Endothelial cell of umbilical vein (primary cell): ENCODE measurements around the gene RASL10A. TPM values are rescaled to one million over a fixed set of nuclear protein-coding genes. Genes with fewer than 3 reads are reported as not detected.

ENCODE experiments used
- BruUV-seq: library from RNA; stranded (reverse); fragments of 400-500 nt; replicated peaks from 2 replicates; lab custom pipeline; 2021; lab: Mats Ljungman, UMichigan
- CTCF ChIA-PET: fragments of 300-600, 350-600 bp; sonication (Branson Sonifier 250); formaldehyde crosslinking; loops from one replicate; lab custom pipeline; 2021; ENCODE audit warnings: antibody characterized with exemption, inconsistent platforms; lab: Charles Lee
- POLR2A ChIA-PET: fragments of 300-600, 350-600 bp; sonication (Branson Sonifier 250); formaldehyde crosslinking; loops from one replicate; lab custom pipeline; 2021; ENCODE audit warnings: antibody characterized with exemption, inconsistent platforms; lab: Charles Lee
- DNase-seq: peaks from one replicate; pipeline ENCODE4 v3.0.0-alpha.2; 2011; ENCODE audit warnings: low read depth, low spot score
- FAIRE-seq: peaks from 2 replicates; lab custom pipeline; 2011; peaks lifted over from hg19 to GRCh38; lab: Jason Lieb, UNC
- H2AFZ ChIP-seq: 2 replicates; pipeline ENCODE4 v1.6.0; 2012; ENCODE audit warnings: low read depth, low read length, control low read depth, inconsistent platforms
- H3K27ac ChIP-seq: 2 replicates; pipeline ENCODE4 v1.5.1; 2011; ENCODE audit warnings: low read depth, mild to moderate bottlenecking, control low read depth, low read length, moderate library complexity; ENCODE audit not compliant: insufficient read depth
- H3K27me3 ChIP-seq, 2 experiments: 2 replicates each; pipeline versions ENCODE4 v1.6.0 to v1.6.1; 2011; ENCODE audit warnings: low read length in 2 of 2, mixed read lengths in 1 of 2; ENCODE audit not compliant: control insufficient read depth in 2 of 2, insufficient read depth in 2 of 2
- H3K36me3 ChIP-seq, 2 experiments: 2 replicates in 1 of 2; 3 replicates in 1 of 2; pipeline ENCODE4 v1.5.1; 2011; ENCODE audit warnings: low read length in 2 of 2, mild to moderate bottlenecking in 1 of 2, moderate library complexity in 1 of 2; ENCODE audit not compliant: control insufficient read depth in 2 of 2, insufficient read depth in 2 of 2; ENCODE audit errors: extremely low read depth in 1 of 2
- H3K4me1 ChIP-seq: 3 replicates; pipeline ENCODE4 v1.5.1; 2011; ENCODE audit warnings: mild to moderate bottlenecking, low read length; ENCODE audit not compliant: control insufficient read depth, insufficient read depth; ENCODE audit errors: extremely low read depth
- H3K4me2 ChIP-seq: 2 replicates; pipeline ENCODE4 v1.6.1; 2011; ENCODE audit warnings: low read length, control low read depth, mixed read lengths; ENCODE audit not compliant: insufficient read depth
- H3K4me3 ChIP-seq, 3 experiments: fragments of 200-600 bp in 1 of 3; sonication (generic), shearing (Covaris generic) in 1 of 3; replicated peaks in 1 of 3; 2 replicates each; pipeline ENCODE4 v1.5.1; 2011 to 2016; ENCODE audit warnings: control low read depth in 3 of 3, low read length in 3 of 3, mild to moderate bottlenecking in 2 of 3, inconsistent platforms in 1 of 3, low read depth in 1 of 3, moderate library complexity in 1 of 3; ENCODE audit not compliant: insufficient read depth in 1 of 3
- H3K79me2 ChIP-seq: 2 replicates; pipeline ENCODE4 v1.6.0; 2012; ENCODE audit warnings: low read length, inconsistent platforms; ENCODE audit not compliant: control insufficient read depth, insufficient read depth
- H3K9ac ChIP-seq: replicated peaks from 2 replicates; pipeline ENCODE3; 2011; ENCODE audit warnings: low read length, control low read depth; ENCODE audit not compliant: insufficient read depth; ENCODE audit errors: extremely low read depth
- H3K9me1 ChIP-seq: replicated peaks from 3 replicates; pipeline ENCODE4 v1.6.0; 2011; ENCODE audit warnings: mild to moderate bottlenecking, low read length; ENCODE audit not compliant: control insufficient read depth, insufficient read depth; ENCODE audit errors: extremely low read depth
- H3K9me3 ChIP-seq: replicated peaks from 2 replicates; pipeline ENCODE4 v1.5.1; 2012; ENCODE audit warnings: low read length, inconsistent platforms; ENCODE audit not compliant: control insufficient read depth, insufficient read depth
- H4K20me1 ChIP-seq: replicated peaks from 2 replicates; pipeline ENCODE3; 2011; ENCODE audit warnings: mild to moderate bottlenecking, low read length; ENCODE audit not compliant: control insufficient read depth, insufficient read depth; ENCODE audit errors: extremely low read depth
- CTCF ChIP-seq, 2 donors: IDR thresholded peaks; 1 replicate in 1 of 2; 2 replicates in 1 of 2; pipeline ENCODE4 v1.5.1; 2011; ENCODE audit warnings: low read length in 2 of 2, mild to moderate bottlenecking in 2 of 2, moderate library complexity in 2 of 2, control low read depth in 1 of 2, inconsistent platforms in 1 of 2, low read depth in 1 of 2; ENCODE audit not compliant: insufficient read depth in 1 of 2; ENCODE audit errors: extremely low read depth in 1 of 2
- EZH2 ChIP-seq: IDR thresholded peaks from 2 replicates; pipeline ENCODE4 v1.6.1; 2012; ENCODE audit warnings: borderline replicate concordance, low read depth, mild to moderate bottlenecking, moderate library complexity, low read length, inconsistent platforms; ENCODE audit not compliant: severe bottlenecking
- FOS ChIP-seq: IDR thresholded peaks from 2 replicates; pipeline ENCODE4 v1.6.1; 2011; ENCODE audit warnings: mild to moderate bottlenecking, low read length, moderate library complexity, borderline replicate concordance; ENCODE audit not compliant: insufficient read depth
- GATA2 ChIP-seq: IDR thresholded peaks from 2 replicates; pipeline ENCODE4 v1.7.0; 2011; ENCODE audit warnings: low read depth, mild to moderate bottlenecking, moderate library complexity, mixed read lengths, low read length; ENCODE audit not compliant: insufficient read length, insufficient read depth
- JUN ChIP-seq: IDR thresholded peaks from 2 replicates; pipeline ENCODE4 v1.6.1; 2011; ENCODE audit warnings: borderline replicate concordance, low read depth; ENCODE audit not compliant: insufficient read length, insufficient read depth
- MAX ChIP-seq: IDR thresholded peaks from 2 replicates; pipeline ENCODE4 v1.6.1; 2011; ENCODE audit not compliant: insufficient read depth, insufficient read length
- MYC ChIP-seq: IDR thresholded peaks from one replicate; pipeline ENCODE4 v1.6.1; 2011; ENCODE audit warnings: mild to moderate bottlenecking, low read depth, low read length
- POLR2A ChIP-seq: IDR thresholded peaks from 2 replicates; pipeline ENCODE4 v1.6.1; 2012; ENCODE audit warnings: low read depth, mild to moderate bottlenecking, control low read depth, low read length
- POLR2AphosphoS5 ChIP-seq: IDR thresholded peaks from 2 replicates; pipeline ENCODE4 v1.6.1; 2012; ENCODE audit warnings: low read depth, mild to moderate bottlenecking, control low read depth, low read length, moderate library complexity; ENCODE audit not compliant: insufficient read depth
- dilution Hi-C: fragments of 300-500 bp; cut with MboI; formaldehyde crosslinking; loops from one replicate; pipeline ENCODE4 v1.15.0; 2019; ENCODE audit warnings: low sequenced_read_pairs; ENCODE audit not compliant: extremely low pct_ligation_motif_present
- intact Hi-C: fragments of 100-400 bp; cut with micrococcal nuclease; formaldehyde crosslinking; loops from one replicate; pipeline ENCODE4 v1.10.0; 2022
- polyA plus RNA-seq, 4 experiments: library from polyadenylated mRNA; depleted of rRNA in 3 of 4; stranded (reverse) in 3 of 4; unstranded in 1 of 4; fragments of >200 nt; gene quantifications; 2 replicates each; pipeline versions ENCODE4 v1.2.1 to v1.2.3, GENCODE V29; 2011 to 2012; ENCODE audit warnings: missing spikeins in 1 of 4
- total RNA-seq: library from RNA; stranded (reverse); gene quantifications from 2 replicates; pipeline ENCODE4 v1.2.3, GENCODE V29; 2021

RASL10A gene
- total and polyA plus RNA-seq, 2 donors (not counting 3 experiments of a cell fraction or from before 2014, with no cell fraction given), result 1.1 to 1.9 TPM

DNA sequence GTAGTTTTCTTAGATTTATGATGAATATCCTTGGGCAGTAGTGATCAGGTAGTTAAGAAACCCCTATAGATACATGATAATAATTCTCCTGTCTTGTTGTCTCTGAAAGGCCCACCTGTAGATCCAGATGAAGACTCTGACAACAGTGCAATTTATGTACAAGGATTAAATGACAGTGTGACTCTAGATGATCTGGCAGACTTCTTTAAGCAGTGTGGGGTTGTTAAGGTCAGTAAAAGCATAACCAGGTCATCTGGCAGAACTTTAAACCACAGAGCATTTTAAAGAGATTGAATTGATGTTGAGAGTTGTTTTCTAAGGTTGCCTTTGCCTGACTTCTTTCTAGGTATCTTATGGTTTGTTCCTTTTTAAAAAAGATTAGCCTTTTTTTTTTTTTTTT is 23.1 kb downstream of the RASL10A start:
- Histone ChIP-seq H3K79me2 (peaks cover 37% of the 10 kb centered on the region), H3K4me2 (no peak overlapping the region), H3K4me3 (no peak overlapping the region), H3K36me3 (peaks cover 45 to 61% of the 10 kb centered on the region in 2 experiments), H3K27me3 (no peaks in the 10 kb centered on the region), H4K20me1 (peaks cover 8% of the 10 kb centered on the region), H3K9me1 (no peaks in the 10 kb centered on the region), H3K4me1 (no peaks in the 10 kb centered on the region), H2AFZ (no peak overlapping the region), H3K27ac (no peak overlapping the region), H3K9me3 (no peaks in the 10 kb centered on the region), H3K9ac (no peak overlapping the region)
- CTCF ChIA-PET, result interaction anchor here (1.2 kb wide), 1 partner anchor 67 kb away, joined by 5 read pairs; no protein-coding TSS in a partner anchor
- TF ChIP-seq EZH2 (no peak), CTCF (IDR thresholded peaks at IDR 0.05; ENCODE audit: extremely low read depth in 1 of 2, insufficient read depth in 1 of 2, low read depth in 1 of 2, low read length in 2 of 2) (no peak), POLR2AphosphoS5 (no peak), GATA2 (no peak), POLR2A (no peak), FOS (no peak), MAX (no peak), JUN (no peak), MYC (no peak)
- POLR2A ChIA-PET, result interaction anchor here (0.7 kb wide), 1 partner anchor 14 kb away, joined by 3 read pairs; the partner anchor contains the start of gene GAS2L1
- FAIRE-seq (no peak), DNase-seq (no peak)
- no TSS peak for BruUV-seq
- intact Hi-C loops, result no loop called here
- dilution Hi-C loops, result no loop called here
